Sigmoid colon (tissue), 4 donors: Measurements from ENCODE around the gene SPTLC2.

Experiments
- CTCF ChIP-seq, 4 experiments: fragments of 450-650 bp in 3 of 4; fragments of 200-600 bp in 1 of 4; IDR thresholded peaks; one replicate each; pipeline ENCODE4 v1.5.1; 2016 to 2019; ENCODE audit warnings: antibody characterized with exemption in 4 of 4, mild to moderate bottlenecking in 3 of 4, moderate library complexity in 2 of 4
- EP300 ChIP-seq, 4 donors: sonication (generic); formaldehyde crosslinking; IDR thresholded peaks; one replicate each; pipeline ENCODE4 v1.6.1; 2017; ENCODE audit warnings: antibody characterized with exemption in 4 of 4

GRCh38 chr14:77544571-77544970 is 71.9 kb downstream of the SPTLC2 start:
- TF ChIP-seq CTCF (IDR thresholded peaks at IDR 0.05) = no peak
- TF ChIP-seq EP300 (IDR thresholded peaks at IDR 0.05) = no peak
